ENCODE measurements around the gene TAGLN.

The TAGLN gene

DNA sequence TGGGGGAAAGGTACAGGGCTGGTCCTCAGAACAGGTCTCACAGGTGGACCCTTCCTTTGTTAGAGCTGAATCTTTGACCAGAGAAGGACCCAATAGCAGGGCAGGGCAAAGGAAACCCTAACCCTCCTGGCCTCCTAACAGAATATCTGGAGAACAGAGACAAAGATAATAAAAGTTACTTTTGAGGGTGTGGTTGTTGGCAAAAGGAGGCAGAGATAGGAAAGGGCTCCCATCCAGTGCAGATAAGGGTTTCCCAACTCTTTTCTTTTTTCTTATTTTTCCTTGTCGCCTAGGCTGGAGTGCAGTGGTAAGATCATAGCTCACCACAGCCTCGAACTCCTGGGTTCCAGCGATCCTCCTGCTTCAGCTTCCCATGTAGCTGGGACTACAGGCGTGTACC, 20.8 kb downstream of the TAGLN start:
- DNase-seq (ENCODE audit: low read depth): no peak
- H3K4me3 ChIP-seq (ENCODE audit: low read length): no peak overlapping the region
- TF ChIP-seq, protein P1, sequence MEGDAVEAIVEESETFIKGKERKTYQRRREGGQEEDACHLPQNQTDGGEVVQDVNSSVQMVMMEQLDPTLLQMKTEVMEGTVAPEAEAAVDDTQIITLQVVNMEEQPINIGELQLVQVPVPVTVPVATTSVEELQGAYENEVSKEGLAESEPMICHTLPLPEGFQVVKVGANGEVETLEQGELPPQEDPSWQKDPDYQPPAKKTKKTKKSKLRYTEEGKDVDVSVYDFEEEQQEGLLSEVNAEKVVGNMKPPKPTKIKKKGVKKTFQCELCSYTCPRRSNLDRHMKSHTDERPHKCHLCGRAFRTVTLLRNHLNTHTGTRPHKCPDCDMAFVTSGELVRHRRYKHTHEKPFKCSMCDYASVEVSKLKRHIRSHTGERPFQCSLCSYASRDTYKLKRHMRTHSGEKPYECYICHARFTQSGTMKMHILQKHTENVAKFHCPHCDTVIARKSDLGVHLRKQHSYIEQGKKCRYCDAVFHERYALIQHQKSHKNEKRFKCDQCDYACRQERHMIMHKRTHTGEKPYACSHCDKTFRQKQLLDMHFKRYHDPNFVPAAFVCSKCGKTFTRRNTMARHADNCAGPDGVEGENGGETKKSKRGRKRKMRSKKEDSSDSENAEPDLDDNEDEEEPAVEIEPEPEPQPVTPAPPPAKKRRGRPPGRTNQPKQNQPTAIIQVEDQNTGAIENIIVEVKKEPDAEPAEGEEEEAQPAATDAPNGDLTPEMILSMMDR (conservative IDR thresholded peaks at IDR 0.05; ENCODE audit: low read length): no peak

DNA sequence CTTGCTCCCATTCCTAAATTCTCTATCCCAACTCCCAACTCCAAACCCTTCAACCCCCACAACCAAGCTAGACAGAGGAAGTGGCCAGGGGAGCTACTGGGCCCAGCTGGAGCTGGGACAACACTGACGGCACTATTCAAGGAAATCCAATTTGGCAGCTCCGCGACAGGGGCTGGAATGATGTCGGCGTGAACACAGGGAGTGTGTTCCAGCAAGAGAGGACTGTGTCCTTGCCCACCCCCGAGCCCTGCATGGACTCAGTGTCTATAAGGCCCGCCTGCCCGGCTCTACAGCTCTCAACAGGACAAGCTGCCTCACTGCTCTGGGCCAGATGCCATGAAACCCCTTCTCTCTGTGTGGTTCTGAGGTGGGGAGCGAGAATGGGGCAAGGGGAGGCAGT, 21.4 kb downstream of the TAGLN start:
- H3K4me3 ChIP-seq (ENCODE audit: low read length): no peak overlapping the region
- no peak for DNase-seq (ENCODE audit: low read depth)
- TF ChIP-seq, protein P1 (conservative IDR thresholded peaks at IDR 0.05; ENCODE audit: low read length): no peak

DNA sequence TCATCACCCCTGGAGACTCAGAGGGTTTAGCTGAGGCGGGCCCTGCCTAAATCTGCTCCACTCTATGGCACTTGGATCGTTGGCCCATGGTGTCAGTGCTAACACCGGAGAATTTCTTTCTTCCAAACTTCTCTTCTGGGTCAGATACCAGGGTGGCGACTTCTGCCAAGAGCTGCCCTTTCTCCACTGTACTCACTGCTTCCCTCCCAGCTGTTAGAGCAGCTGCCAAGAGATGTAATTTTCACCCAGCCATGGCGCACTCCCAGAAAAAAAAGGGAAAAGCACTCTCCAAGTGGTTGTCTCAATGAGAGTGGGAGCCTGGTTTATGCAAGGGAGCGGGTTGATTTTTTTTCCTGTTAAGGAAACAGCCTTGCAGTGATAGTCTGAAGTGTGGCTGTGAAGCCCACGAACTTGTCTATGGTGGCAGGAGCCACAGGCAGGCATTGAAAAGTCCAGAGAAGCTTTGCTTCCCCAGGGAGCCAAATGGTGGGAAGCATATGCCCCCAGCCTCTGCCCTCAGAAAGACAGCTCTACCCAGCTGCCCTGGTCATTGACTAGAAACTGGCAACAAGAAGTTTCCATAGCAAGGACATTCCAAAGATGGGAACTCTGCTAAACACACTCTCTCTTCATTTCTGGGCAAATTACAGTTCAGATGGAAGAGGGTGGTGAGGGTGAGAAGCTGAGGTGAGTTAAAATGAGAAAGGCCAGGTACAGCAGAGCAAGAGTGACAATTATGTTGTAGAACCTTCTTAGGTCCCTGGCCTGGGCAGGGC, 22.0 kb downstream of the TAGLN start:
- DNase-seq (ENCODE audit: low read depth): no peak
- TF ChIP-seq, protein P1 (conservative IDR thresholded peaks at IDR 0.05; ENCODE audit: low read length): no peak
- H3K4me3 ChIP-seq (ENCODE audit: low read length): no peak overlapping the region

DNA sequence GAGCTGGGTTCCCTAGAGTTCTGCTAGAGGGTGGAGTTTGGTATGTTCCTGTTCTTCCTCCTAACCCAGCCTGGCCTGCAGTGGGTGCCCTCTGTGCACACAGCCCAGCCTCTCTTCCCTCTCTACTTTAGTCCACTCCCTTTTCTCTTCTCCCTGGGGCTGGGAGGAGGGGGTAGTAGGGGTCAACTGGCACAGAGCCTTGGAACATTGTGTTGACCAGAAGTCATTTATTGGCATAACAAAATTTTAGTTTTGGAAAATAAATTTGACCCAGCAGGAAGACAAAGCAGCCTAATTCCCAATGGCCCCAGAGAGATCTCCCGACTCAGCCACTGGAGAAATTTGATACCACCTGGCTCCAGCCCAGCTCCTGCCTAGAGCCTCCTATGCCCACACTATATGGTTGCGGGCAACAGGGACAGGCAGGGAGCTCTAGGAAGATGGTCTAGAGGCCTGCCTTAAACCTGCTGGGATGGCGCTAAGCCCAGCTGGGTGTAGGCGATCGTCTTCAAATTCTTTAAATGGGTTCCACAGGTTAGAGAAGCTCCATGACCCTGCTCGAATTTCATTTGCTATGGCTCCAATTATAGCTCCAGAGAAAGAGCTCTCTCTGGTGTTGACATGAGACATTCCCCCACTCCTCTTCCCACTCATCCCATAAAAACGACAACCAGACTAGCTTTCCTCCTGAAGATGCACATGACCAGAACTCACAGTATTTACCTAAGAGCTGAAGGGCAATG, 22.8 kb downstream of the TAGLN start:
- H3K4me3 ChIP-seq (ENCODE audit: low read length): no peak overlapping the region
- DNase-seq (ENCODE audit: low read depth): peak; percentile 29
- TF ChIP-seq, protein P1 (conservative IDR thresholded peaks at IDR 0.05; ENCODE audit: low read length): no peak; the same call in 1 of the 2 replicates

- TF ChIP-seq, protein P1 (conservative IDR thresholded peaks at IDR 0.05; ENCODE audit: low read length): no peak
- H3K4me3 ChIP-seq (ENCODE audit: low read length): no peak overlapping the region
- no peak for DNase-seq (ENCODE audit: low read depth)
These were observed 24.0 kb downstream of the TAGLN start for GRCh38 chr11:117222991-117223740.

- DNase-seq (ENCODE audit: low read depth): no peak
- H3K4me3 ChIP-seq (ENCODE audit: low read length): no peak overlapping the region
- TF ChIP-seq, protein P1 (conservative IDR thresholded peaks at IDR 0.05; ENCODE audit: low read length): no peak
These were observed 24.8 kb downstream of the TAGLN start for GRCh38 chr11:117223741-117224689.

Measured in AG10803 (cell line).